Stimulated activated CD4-positive, alpha-beta T cell treated with anti-CD3 and anti-CD28 coated beads, Interleukin-4, amount 100 ng/mL, for 1 hour (primary cell): Measurements from ENCODE around the gene TP53RK.

ENCODE experiments used
- DNase-seq: peaks from one replicate; pipeline ENCODE4 v3.0.0-alpha.2; 2020

Gene TP53RK

DNA sequence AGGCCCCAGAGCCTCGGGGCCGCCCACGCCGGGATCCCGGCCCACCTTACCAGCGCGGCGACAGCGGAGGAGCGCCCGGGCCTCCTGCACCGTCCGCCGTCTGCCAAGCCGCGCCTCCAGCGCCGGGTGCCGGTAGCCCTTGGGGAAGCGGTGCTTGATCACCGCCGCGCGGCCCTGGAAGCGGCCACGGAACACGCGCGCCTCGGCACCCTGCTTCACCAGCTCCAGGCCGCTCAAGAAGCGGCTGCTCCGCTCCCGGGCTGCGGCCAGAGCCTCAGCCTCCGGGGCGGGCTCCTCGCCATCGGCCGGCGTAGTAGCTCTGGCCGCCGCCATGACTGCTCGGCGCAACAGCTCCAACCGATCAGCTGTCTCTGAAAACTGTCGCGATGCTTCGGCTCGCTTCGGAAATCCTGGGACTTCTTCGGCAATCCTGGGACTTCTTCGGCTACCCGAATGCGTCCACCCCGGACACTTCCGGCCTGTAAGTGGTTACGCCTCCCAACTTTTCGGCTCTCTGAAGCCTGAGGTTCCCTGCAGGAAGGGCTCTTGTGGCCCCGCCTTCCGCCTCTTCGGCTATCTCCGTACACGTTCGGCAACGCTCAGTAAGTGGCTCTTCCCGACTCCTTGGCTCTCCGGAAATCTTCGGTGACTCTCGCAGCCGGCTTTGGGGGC lies at the start of gene TP53RK:
TSS of gene TP53RK (minus strand) at position 363 of the 672 bp plus-strand sequence. CDS start at position 333, 30 bp downstream.
- DNase-seq: peak; percentile 98

GRCh38 chr20:46735436-46735835 lies 46.2 kb upstream of the TP53RK start:
- no peak for DNase-seq

DNA sequence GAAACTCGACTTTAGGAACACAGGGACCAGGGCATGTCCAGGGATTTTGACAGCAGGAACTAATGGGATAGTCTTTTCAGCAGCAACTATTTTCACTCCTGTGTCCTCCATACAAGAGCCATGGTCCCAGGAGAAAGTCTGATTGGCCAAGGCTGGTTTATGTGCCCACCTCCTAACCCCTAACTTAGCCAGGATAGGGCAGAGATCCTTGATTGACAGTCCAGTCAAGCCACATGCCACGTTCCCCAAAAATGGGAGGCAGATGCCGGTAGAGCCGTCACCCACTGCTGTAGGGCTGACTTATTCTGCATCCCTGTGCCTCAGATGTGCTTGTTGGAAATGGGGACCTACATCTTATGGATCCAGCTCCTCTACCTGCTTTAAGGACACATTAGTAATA lies 42.5 kb upstream of the TP53RK start:
- no peak for DNase-seq

GRCh38 chr20:46725186-46726165 lies 36.2 kb upstream of the TP53RK start:
- DNase-seq: no peak

GRCh38 chr20:46724343-46724959 lies 35.2 kb upstream of the TP53RK start:
- no peak for DNase-seq

DNA sequence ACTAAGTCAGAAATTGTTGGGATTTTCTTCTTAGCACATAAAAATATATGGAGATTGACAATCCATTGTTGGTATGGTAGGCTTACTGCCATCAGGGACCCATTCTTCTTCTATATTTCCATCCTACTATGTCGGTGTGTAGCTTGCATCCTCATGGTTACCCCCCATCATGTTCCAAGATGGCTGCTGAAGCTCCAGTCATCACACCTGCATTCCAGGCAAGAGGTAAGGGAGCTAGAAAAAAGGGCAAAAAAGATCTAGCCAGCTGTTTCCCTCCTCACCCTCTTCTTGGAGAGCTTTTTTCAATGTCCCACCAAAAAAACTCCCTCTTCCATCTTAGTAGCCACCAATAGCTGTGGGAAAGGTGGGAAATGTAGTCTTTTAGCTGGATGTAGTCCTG lies 33.8 kb upstream of the TP53RK start:
- DNase-seq: no peak

DNA sequence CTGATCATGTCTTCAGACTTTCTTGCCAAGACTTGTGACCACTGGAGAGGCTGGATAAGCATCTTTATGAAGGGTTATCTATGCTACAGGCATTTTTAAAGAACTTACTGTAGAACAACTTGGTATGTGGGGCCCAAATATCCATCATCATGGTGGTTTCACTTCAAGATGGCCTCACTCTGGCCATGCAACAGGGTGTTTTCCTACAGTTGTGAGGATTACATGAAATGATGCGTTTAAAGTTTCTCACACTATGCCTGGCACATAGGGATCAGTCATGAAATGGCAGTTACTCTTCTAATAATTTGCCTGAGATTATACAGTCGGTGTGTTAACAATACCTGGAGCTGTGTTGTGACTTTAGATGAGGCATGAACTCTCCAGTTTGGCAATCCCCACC lies 33.2 kb upstream of the TP53RK start:
- no peak for DNase-seq

DNA sequence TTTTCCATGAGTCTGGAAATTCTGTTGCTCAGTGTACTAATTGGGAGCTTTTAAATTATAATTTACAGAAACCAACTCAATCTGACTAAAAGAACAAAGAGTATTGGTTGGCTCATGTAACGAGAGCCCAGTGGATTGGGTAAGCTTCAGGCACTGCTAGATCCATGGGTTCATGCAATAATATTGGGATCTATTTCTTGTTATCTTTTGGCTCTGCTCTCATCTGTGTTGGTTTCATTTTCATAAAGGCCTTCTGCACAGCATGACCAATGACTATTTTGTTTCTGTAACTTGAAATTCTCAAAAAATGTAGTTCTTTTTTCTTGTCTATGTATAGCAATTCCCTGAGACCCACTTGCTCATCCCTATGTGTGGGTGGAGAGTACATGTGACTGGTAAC lies 32.2 kb upstream of the TP53RK start:
- no peak for DNase-seq

DNA sequence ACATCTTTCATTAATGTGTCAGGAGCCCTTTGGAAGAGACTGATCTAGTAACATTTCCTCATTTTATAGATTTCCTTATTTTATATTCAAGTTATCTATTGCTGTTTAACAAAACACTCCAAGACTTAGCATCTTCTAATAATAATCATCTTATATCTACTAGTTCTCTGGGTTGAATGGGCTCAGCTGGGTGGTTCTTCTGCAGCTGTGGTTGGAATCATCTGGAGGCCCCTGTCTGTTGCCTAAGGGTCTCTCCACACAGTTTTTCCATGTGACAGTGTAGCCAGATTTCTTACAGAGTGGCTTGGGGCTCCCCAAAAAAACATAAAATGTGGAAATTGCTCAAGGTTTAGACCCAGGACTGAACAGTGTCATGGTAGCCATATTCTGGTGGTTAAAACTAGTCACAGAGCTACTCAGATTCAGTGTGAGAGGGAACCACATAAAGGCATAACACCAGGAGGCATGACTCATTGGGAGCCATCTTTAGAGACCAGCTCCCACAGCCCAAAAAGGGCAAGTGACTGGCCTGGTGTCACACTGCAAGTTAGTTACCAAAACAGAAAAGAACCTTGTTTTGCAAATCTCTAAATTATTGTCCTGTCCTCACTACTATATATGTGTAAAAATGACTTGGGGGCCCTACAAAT lies 31.7 kb upstream of the TP53RK start:
- no peak for DNase-seq

GRCh38 chr20:46720019-46720418 lies 30.8 kb upstream of the TP53RK start:
- no peak for DNase-seq

DNA sequence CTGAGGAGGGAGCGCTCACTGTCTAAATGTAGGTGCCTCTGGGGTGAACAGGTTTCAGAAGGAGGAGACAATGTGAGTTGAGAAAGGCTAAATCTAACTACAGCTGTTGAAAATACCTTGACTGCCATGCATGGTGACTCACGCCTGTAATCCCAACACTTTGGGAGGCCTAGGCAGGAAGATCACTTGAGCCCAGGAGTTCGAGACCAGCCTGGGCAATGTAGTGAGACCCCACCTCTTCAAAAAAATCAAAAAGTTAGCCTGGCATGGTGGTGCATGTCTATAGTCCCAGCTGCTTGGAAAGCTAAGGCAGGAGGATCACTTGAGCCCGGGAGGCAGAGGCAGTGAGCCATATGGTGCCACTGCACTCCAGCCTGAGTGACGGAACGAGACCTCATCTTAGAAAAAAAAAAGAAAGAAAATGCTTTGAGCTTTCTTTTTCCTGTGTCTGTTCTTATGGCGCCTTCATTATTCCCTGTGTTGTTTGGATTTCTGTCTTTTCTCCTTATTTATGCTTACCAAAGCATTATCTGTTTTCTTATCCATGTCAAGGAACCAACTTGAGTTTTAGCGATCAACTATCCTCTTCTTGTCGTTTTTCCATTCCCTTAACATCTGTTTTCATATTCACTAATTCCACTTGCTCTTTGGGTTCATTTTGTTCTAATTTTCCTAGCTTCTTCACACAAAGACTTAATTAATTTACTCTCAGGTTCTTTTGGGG lies 28.7 kb upstream of the TP53RK start:
- no peak for DNase-seq

DNA sequence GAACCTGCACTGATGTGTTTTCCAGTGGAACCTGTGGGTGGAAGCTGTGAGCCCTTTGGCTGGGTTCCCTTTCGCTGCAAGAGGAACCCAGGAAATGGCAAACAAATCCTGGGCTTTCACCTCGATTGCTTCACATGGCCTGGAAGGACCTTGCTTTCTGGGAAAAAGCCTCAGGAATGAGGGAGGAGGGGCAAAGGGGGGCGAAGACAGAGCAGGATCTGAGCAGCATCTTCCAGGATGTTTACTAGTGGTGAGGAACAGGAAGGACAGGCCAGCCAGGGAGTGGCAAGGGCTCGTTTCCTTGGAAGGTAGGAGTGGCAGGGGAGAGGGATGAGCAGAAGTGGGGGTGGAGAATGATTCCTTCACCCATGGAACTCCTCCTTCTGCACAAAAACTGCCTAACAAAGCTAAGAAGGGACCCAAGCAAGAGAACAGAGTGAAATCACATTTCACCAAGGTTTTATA lies 26.1 kb upstream of the TP53RK start:
- no peak for DNase-seq

GRCh38 chr20:46713957-46714834 lies 25.0 kb upstream of the TP53RK start:
- DNase-seq: no peak

DNA sequence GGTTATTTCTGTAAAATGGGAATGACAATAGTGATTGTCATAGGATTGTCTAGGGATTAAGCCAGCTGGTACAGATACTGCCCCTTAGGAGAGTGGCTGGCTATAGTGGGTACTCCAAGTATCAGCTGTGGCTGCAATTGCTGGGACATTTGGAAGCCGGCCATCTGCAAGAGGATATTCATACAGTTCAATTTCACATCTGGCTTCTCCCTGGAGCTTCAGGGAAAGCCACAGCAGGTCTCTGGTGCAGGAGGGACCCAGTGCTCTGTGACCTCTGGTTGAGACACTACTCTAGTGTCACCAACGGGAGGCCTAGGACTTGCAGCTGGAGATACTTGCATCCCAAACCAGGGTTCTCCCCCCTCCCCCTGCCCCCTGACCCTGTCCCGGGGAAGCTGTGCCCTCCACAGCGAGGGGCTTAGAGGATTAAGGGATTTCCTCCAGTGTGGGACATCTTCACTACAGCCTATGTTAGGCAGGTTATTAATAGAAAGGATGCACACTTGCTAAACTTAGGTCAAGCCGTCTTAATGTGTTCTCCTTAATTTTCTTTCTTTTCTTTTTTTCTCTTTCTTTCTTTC lies 22.9 kb upstream of the TP53RK start:
- no peak for DNase-seq

GRCh38 chr20:46710153-46710913 lies 21.1 kb upstream of the TP53RK start:
- no peak for DNase-seq

GRCh38 chr20:46709459-46710152 lies 20.4 kb upstream of the TP53RK start, which contains the start of gene SLC2A10:
Gene SLC2A10 (plus strand): TSS chr20:46709649. CDS start chr20:46709737, 88 bp downstream.
- no peak for DNase-seq

- DNase-seq: no peak
Measured at GRCh38 chr20:46709055-46709458, 19.8 kb upstream of the TP53RK start.

- no peak for DNase-seq
Measured at GRCh38 chr20:46708172-46708860, 19.1 kb upstream of the TP53RK start.

GRCh38 chr20:46706242-46706641 lies 17.0 kb upstream of the TP53RK start:
- DNase-seq: no peak
